Renal cortex interstitium (tissue), 11 donors: ENCODE data around the gene DDR1. TPM values are rescaled to one million over a fixed set of nuclear protein-coding genes. Genes with fewer than 3 reads are reported as not detected.

Experiments used
- DNase-seq, 11 donors: peaks; one replicate each; pipeline ENCODE4 v3.0.0-alpha.2; 2013; ENCODE audit warnings: low read depth in 9 of 11, low spot score in 4 of 11; ENCODE audit errors: extremely low read depth in 1 of 11
- polyA plus RNA-seq, 3 donors: library from polyadenylated mRNA; unstranded; fragments of 120-200 nt; gene quantifications; one replicate each; pipeline ENCODE4 v1.2.1, GENCODE V29; 2013; ENCODE audit not compliant: insufficient read length in 3 of 3

Gene DDR1
- polyA plus RNA-seq, 3 donors: 145 to 195 (median 177) TPM

GRCh38 chr6:30875244-30876038, 8.9 kb upstream of the DDR1 start:
- DNase-seq: no peak

- DNase-seq: no peak
Observed at GRCh38 chr6:30876039-30876730, 8.1 kb upstream of the DDR1 start.

GRCh38 chr6:30877419-30878262, 6.7 kb upstream of the DDR1 start:
- peak in 8 of 11 donors; percentile 76 to 91 (median 86) for DNase-seq

- no peak for DNase-seq
Observed at GRCh38 chr6:30879684-30880427, 4.5 kb upstream of the DDR1 start.

GRCh38 chr6:30880698-30881252, 3.5 kb upstream of the DDR1 start:
- peak in 2 of 11 donors; percentile 43 to 48 for DNase-seq

GRCh38 chr6:30881392-30882203, 2.7 kb upstream of the DDR1 start:
- DNase-seq: peak in 1 of 11 donors; percentile 25

- DNase-seq: peak in 3 of 11 donors; percentile 53 to 76 (median 57)
Observed at GRCh38 chr6:30882204-30882758, 2.0 kb upstream of the DDR1 start.

GRCh38 chr6:30882759-30883684, 1.3 kb upstream of the DDR1 start:
- peak in 3 of 11 donors; percentile 25 to 60 (median 56) for DNase-seq

GRCh38 chr6:30884521-30885480, 482 bp downstream of the DDR1 start:
- DNase-seq: no peak

GRCh38 chr6:30885481-30885998, 1.2 kb downstream of the DDR1 start:
- DNase-seq: peak in 1 of 11 donors; percentile 33

GRCh38 chr6:30885999-30886896, 1.9 kb downstream of the DDR1 start:
- peak in 9 of 11 donors; percentile 47 to 85 (median 79) for DNase-seq

GRCh38 chr6:30886897-30887255, 2.6 kb downstream of the DDR1 start:
- DNase-seq: no peak

GRCh38 chr6:30887901-30888815, 3.8 kb downstream of the DDR1 start:
- DNase-seq: no peak
